ENCODE results near the gene RADIL. TPM values are rescaled to one million over a fixed set of nuclear protein-coding genes. Genes with fewer than 3 reads are reported as not detected.

Gene RADIL
- total RNA-seq, 1 donor from 2014 or later = 4.0 TPM

GRCh38 chr7:4857189-4857588 is 26.3 kb downstream of the RADIL start:
- peaks cover 6% of the 10 kb centered on the region for H3K9me3 Mint-ChIP-seq
- no peaks in the 10 kb centered on the region for H3K36me3 Mint-ChIP-seq
- no peak overlapping the region for H3K4me3 Mint-ChIP-seq
- H3K27me3 Mint-ChIP-seq (ENCODE audit: low read depth) = peaks cover 15% of the 10 kb centered on the region
- TF ChIP-seq CTCF (IDR thresholded peaks at IDR 0.05; ENCODE audit: unreplicated experiment) = no peak
- no peaks in the 10 kb centered on the region for H3K4me1 Mint-ChIP-seq
- DNase-seq (ENCODE audit: low spot score in 2 of 2, unreplicated experiment in 2 of 2) = no peak
- H3K27ac Mint-ChIP-seq = no peak overlapping the region

GRCh38 chr7:4856336-4857057 is 27.0 kb downstream of the RADIL start:
- TF ChIP-seq CTCF (IDR thresholded peaks at IDR 0.05; ENCODE audit: unreplicated experiment) = no peak
- H3K27me3 Mint-ChIP-seq (ENCODE audit: low read depth) = peaks cover 15% of the 10 kb centered on the region
- peaks cover under 1% of the 10 kb centered on the region for H3K36me3 Mint-ChIP-seq
- no peaks in the 10 kb centered on the region for H3K4me1 Mint-ChIP-seq
- no peak overlapping the region for H3K27ac Mint-ChIP-seq
- H3K4me3 Mint-ChIP-seq = no peak overlapping the region
- no peak for DNase-seq (ENCODE audit: low spot score in 2 of 2, unreplicated experiment in 2 of 2)
- H3K9me3 Mint-ChIP-seq = peaks cover 8% of the 10 kb centered on the region

- Mint-ChIP-seq H3K4me3 (no peak overlapping the region), H3K27me3 (ENCODE audit: low read depth) (peaks cover 13% of the 10 kb centered on the region), H3K27ac (no peak overlapping the region), H3K36me3 (peaks cover 5% of the 10 kb centered on the region), H3K9me3 (peaks cover 12% of the 10 kb centered on the region), H3K4me1 (peaks cover under 1% of the 10 kb centered on the region)
- TF ChIP-seq CTCF (IDR thresholded peaks at IDR 0.05; ENCODE audit: unreplicated experiment) = no peak
- no peak for DNase-seq (ENCODE audit: low spot score in 2 of 2, unreplicated experiment in 2 of 2)
Observed at GRCh38 chr7:4854916-4855315, 28.6 kb downstream of the RADIL start.

- Mint-ChIP-seq H3K27me3 (ENCODE audit: low read depth) (no peaks in the 10 kb centered on the region), H3K4me3 (no peak overlapping the region), H3K27ac (no peak overlapping the region)
Observed at GRCh38 chr7:4851459-4852422, 31.8 kb downstream of the RADIL start.

More at GRCh38 chr7:4851459-4852422, 31.8 kb downstream of the RADIL start:
- Mint-ChIP-seq H3K4me1 (peaks cover 8% of the 10 kb centered on the region), H3K36me3 (peaks cover 5% of the 10 kb centered on the region), H3K9me3 (peaks cover 6% of the 10 kb centered on the region)
- no peak for DNase-seq (ENCODE audit: low spot score in 2 of 2, unreplicated experiment in 2 of 2)
- TF ChIP-seq CTCF (IDR thresholded peaks at IDR 0.05; ENCODE audit: unreplicated experiment) = no peak
